NCI-H1417 treated with DMSO at 0.1 percent for 48 hours (cell line): ENCODE results near the gene SEPHS1.

Experiments
- DNase-seq: peaks from one replicate; lab custom pipeline; 2025; lab: John Stamatoyannopoulos, UW

SEPHS1 gene

GRCh38 chr10:13328126-13328525, 20.0 kb downstream of the SEPHS1 start:
- DNase-seq: no peak

- DNase-seq: no peak
These were observed 20.6 kb downstream of the SEPHS1 start for GRCh38 chr10:13327534-13327933.

GRCh38 chr10:13322615-13323148, 25.4 kb downstream of the SEPHS1 start:
- no peak for DNase-seq

DNA sequence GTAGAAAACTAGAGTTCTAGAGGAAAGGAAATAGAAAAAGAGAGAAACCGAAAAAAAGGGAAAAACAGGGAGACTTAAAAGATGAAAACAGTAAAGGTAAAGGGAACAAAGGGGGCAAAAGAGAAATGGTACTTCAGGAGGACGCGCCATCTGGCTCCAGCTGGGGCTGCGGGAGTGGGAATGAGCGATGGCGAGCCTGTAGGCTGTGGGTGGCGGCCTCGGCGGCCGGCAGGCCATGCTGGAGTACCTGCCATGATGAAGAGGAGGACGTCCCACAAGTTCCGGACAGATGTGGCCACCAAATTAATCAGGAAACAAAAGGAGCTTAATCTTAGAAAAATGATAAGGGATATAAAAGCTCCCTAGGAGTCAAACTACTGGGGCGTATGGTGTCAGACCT, 26.5 kb downstream of the SEPHS1 start:
- DNase-seq: no peak

- no peak for DNase-seq
These were observed 28.9 kb downstream of the SEPHS1 start for GRCh38 chr10:13319166-13319565.

GRCh38 chr10:13317474-13317873, 30.6 kb downstream of the SEPHS1 start:
- no peak for DNase-seq

- DNase-seq: no peak
These were observed 31.3 kb downstream of the SEPHS1 start for GRCh38 chr10:13316635-13317311.

DNA sequence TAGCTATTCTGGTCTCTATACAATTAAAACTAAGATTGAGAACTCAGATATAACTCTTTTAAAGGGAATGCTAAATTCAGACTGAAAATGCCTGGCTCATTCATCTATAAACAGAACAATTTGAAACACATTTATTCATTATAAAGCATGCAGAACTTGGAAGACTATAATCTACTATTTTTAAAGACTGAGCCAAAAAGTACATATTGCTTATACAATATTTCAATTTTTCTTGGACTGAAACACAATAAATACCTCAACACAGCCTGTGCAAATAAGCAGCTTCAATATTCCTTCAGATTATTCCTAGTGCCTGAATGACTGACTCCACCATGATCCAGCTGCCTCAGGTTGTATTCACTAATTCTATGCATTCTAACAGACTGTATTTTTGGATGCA, 32.7 kb downstream of the SEPHS1 start:
- no peak for DNase-seq

DNA sequence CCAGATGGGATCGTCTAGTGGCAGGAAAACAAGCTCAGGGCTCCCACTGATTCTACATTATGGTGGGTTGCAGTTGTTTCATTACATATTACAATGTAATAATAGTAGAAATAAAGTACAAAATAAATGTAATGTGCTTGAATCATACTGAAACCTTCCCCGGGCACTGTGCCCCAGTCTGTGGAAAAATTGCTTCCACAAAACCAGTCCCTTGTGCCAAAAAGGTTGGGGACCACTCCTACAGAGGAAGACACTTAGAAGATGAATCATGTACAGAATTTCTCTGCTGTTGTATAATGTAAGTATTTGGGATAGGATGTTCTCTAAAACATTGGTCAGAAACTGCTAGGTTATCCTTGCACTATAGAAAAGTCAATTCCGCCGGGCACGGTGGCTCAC, 36.9 kb downstream of the SEPHS1 start:
- no peak for DNase-seq

GRCh38 chr10:13310518-13311176, 37.4 kb downstream of the SEPHS1 start:
- DNase-seq: no peak

- no peak for DNase-seq
These were observed 38.3 kb downstream of the SEPHS1 start for GRCh38 chr10:13309792-13310191.

- no peak for DNase-seq
These were observed 40.0 kb downstream of the SEPHS1 start for GRCh38 chr10:13308096-13308495.

DNA sequence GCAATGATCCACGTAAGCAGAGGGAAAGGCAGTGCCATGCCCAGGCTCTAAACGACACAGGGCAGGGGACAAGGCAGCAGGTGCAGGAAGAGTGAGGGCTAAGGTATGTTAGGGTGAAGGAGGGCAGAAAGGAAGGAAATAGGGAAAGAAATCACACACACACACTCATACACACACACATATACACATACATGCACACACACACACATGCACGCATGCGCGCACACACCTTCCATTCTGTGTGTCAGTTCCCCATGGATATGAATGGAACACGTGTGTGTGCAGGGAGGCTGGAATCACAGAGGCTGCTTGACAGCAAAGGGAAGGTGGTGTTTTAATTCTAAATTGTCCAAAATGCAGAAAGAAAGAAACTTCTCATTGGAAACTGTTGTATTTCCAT, 42.0 kb downstream of the SEPHS1 start:
- DNase-seq: no peak

DNA sequence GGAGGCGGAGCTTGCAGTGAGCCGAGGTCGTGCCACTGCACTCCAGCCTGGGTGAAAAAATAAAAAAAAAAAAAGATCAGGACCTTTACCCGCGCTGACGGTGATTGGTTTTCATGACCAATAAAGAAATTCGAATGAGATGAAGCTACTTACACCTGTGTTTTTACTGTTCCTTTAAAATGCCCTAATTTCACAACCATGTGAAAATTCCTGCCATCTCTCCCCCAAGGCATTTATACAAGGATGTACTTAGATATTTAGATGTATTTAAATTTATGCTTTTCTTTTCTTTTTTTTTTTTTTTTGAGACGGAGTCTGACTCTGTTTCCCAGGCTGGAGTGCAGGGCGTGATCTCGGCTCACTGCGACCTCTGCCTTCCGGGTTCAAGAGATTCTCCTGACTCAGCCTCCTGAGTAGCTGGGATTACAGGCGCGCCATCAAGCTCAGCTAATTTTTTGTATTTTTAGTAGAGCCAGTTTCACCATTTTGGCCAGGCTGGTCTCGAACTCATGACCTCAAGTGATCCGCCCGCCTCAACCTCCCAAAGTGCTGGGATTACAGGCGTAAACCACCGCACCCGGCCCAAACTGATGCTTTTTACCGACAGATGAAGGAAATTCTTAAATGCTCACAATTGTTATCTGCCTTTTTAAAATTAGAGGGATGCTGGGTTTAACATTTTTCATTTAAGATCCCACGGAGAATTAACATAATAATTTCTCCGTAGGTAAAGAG, 45.1 kb downstream of the SEPHS1 start:
- no peak for DNase-seq

DNA sequence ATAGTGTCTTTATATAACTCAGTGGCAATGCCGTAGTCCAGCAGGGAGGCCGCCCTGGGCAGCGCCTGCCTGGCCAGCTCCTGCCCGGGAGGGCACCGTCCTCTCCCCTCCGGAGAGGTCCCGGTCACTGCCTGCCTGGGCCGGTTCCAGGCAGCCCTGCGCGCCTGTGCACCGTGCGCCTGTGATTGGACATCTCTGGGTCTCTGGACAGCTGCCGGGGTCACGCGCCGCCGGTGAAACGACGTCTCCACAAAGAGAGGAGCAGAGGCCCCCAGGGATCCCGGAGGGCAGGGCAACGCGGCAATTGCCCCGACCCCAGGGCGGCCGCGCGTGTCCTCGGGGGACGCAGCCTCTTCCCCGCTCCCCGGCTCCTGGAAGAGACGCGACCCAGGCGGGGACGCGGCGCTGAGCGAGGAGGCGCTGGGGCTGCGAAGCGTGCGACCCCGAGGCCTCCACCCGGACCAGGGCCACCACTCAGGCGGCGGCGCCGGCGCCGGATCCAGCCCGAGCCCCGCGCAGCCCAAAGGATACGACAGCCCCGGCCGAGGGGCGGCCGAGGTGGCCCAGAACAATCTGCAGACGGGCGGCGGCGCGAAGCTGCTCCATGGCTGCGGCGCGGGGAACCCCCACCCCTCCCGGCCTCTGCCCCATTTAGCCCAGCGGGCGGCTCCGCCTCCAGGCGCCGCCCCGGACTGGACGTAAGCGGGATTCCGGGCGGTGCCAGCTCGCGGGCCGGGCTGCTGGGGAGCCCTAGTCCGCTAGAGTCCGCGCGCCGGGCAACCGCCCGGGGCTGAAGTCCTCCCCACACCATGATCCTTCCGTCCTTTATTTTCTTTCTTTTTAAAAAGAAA, 48.4 kb downstream of the SEPHS1 start, which contains the start of gene PHYH:
PHYH (minus strand) TSS at position 628 of the 851 bp plus-strand sequence; CDS start at position 606, 22 bp downstream.
- DNase-seq: no peak

DNA sequence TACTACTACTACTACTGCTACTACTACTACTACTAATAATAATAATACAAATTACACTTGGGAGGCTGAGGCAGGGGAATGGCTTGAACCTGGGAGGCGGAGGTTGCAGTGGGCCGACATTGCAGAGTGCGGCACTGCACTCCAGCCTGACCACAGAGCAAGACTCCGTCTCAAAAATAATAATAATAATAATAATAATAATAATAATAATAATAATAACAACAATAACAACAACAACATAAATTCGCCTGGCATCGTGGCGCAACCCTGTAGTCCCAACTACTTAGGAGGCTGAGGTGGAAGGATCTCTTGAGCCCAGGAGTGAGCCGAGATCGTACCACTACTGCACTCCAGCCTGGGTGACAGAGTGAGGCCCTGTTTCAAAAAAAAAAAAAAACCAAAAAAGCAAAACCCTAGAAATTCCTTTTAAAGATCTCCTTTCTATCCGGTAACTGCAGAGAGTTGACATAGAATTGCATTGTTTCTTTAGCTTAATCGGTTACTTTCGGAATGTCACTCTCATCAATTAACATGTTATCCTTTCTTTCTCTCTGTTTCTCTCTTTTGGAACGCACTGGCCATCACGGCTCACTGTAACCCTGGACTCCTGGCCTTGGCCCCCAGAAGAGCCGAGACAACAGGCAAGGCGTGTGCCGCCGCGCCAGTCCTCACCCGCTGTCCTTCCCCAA, 49.2 kb downstream of the SEPHS1 start:
- DNase-seq: no peak

- DNase-seq: no peak
These were observed 51.6 kb downstream of the SEPHS1 start for GRCh38 chr10:13296476-13296875.

DNA sequence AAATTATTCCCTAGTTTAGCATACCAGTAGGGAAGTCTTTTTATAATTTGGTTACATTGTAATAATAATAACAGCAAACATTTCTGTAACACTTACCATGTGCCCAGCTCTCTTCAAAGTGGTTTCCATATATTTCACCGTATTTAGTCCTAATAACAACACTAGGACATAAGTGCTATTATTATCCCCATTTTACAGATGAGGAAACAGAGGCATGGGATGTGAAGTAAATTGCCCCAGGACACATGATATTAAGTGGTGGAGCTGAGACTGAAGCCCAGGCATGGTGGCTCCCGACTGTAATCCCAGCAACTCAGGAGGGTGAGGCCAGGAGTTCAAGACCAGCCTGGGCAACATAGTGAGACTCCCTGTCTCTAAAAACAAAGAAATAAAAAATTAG, 53.3 kb downstream of the SEPHS1 start:
- no peak for DNase-seq

DNA sequence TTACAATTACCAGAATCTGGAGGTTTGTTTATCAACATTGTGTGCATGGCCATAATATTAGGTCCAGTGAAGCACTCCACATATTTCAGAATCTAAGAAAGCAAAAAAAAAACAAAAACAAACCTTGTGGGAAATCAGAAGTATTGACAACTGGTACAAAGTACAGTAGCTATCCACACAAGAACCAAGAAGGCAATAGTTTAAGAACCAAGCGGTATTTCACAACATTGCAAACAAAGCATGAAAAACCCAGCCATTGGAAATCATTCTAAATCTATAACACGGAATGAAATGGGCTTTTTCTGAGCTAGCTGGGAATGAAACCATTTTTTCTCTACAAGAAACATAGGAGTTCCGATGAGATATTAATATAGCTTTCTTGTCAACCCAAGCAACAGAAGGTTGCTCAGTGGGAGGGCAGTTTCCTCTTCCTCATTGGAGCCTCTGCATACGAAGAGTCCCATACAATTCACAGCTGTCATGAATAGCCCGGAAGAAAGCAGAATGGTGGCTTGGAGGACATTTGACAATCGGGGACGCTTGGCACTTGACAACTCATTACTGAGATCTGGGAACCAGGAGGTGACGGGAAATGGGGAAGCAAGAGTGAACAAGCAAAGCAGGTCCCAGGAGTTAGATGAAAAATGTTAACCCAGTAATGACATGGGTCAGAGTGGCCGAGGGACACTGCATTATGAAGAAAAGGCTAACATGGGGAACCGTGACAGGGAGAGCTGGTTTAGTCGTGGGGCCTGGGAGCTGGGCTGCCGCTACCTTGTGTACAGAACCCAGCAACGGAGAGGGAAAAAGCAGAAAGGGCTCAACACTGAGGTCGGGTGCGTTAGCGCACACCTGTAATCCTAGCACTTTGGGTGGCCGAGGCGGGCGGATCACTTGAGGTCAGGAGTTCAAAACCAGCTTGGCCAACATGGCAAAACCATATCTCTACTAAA, 56.0 kb downstream of the SEPHS1 start:
- DNase-seq: no peak

- no peak for DNase-seq
These were observed 57.0 kb downstream of the SEPHS1 start for GRCh38 chr10:13291061-13291460.
